Effector memory CD4-positive, alpha-beta T cell (primary cell): ENCODE data around the gene ARHGAP25.
"Not testable (repeated sequence)": the region's sequence is repeated elsewhere in the genome, so short reads cannot be mapped to it uniquely, and the experiment has no call there.

ENCODE experiments used
- DNase-seq, 3 donors: peaks; one replicate each; pipeline ENCODE4 v3.0.0-alpha.2; 2020
- H3K27ac ChIP-seq: 2 replicates; pipeline ENCODE4 v1.7.0; 2013; ENCODE audit warnings: mild to moderate bottlenecking, low read length, moderate library complexity; ENCODE audit not compliant: insufficient read depth, poor library complexity, severe bottlenecking
- H3K27me3 ChIP-seq: replicated peaks from 2 replicates; pipeline ENCODE4 v1.7.0; 2013; ENCODE audit warnings: mild to moderate bottlenecking, low read length; ENCODE audit not compliant: insufficient read depth, control insufficient read depth, poor library complexity, severe bottlenecking
- H3K36me3 ChIP-seq: 2 replicates; pipeline ENCODE4 v1.7.0; 2013; ENCODE audit warnings: mild to moderate bottlenecking, low read length, moderate library complexity; ENCODE audit not compliant: control insufficient read depth, insufficient read depth
- H3K4me1 ChIP-seq: 2 replicates; pipeline ENCODE4 v1.7.0; 2013; ENCODE audit warnings: low read length, mild to moderate bottlenecking; ENCODE audit not compliant: control insufficient read depth, insufficient read depth, poor library complexity, severe bottlenecking
- H3K4me3 ChIP-seq: 2 replicates; pipeline ENCODE4 v1.7.0; 2013; ENCODE audit warnings: low read length, low read depth, mild to moderate bottlenecking; ENCODE audit not compliant: insufficient read depth, poor library complexity, severe bottlenecking
- H3K9me3 ChIP-seq: 2 replicates; pipeline ENCODE4 v1.7.0; 2013; ENCODE audit warnings: mild to moderate bottlenecking, low read length, moderate library complexity; ENCODE audit not compliant: control insufficient read depth

ARHGAP25 gene

GRCh38 chr2:68790600-68790999, 56.0 kb downstream of the ARHGAP25 start:
- no peaks in the 10 kb centered on the region for H3K9me3 ChIP-seq
- H3K36me3 ChIP-seq, result peaks cover 53% of the 10 kb centered on the region
- DNase-seq, result no peak
- no peaks in the 10 kb centered on the region for H3K27me3 ChIP-seq
- no peak overlapping the region for H3K27ac ChIP-seq
- H3K4me1 ChIP-seq, result peaks cover 27% of the 10 kb centered on the region
- H3K4me3 ChIP-seq, result no peak overlapping the region

DNA sequence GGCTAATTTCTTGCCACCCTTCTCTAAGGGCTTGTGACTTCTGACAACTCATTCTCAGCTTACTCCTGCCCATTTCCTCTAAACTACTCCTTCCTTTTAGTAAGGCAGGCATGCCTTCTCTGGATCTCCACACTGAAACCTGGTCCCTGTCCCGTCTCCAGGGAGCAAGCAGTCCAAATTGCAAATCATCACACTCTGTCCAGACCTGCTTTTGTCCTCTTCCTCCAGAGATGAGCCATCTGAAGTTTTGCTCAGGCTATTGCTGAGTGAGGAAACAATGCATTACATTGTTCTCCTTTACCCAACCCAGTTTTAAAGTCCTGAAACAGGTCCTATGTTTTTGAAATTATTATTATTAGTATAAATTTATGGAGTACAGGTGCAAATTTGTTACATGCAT, 57.3 kb downstream of the ARHGAP25 start:
- Histone ChIP-seq H3K9me3 (no peaks in the 10 kb centered on the region), H3K27ac (no peak overlapping the region), H3K27me3 (no peaks in the 10 kb centered on the region), H3K4me3 (no peak overlapping the region), H3K4me1 (peaks cover 38% of the 10 kb centered on the region), H3K36me3 (peaks cover 44% of the 10 kb centered on the region)
- no peak for DNase-seq

GRCh38 chr2:68792751-68793150, 58.1 kb downstream of the ARHGAP25 start:
- H3K4me1 ChIP-seq, result peaks cover 41% of the 10 kb centered on the region

GRCh38 chr2:68796295-68796905, 61.8 kb downstream of the ARHGAP25 start:
- Histone ChIP-seq H3K36me3 (peaks cover 37% of the 10 kb centered on the region), H3K27ac (peak overlapping the region; percentile 25), H3K4me3 (no peak overlapping the region), H3K9me3 (no peaks in the 10 kb centered on the region), H3K4me1 (peaks cover 41% of the 10 kb centered on the region), H3K27me3 (no peaks in the 10 kb centered on the region)
- DNase-seq, result no peak

More at GRCh38 chr2:68792751-68793150, 58.1 kb downstream of the ARHGAP25 start:
- no peaks in the 10 kb centered on the region for H3K9me3 ChIP-seq
- H3K36me3 ChIP-seq, result peaks cover 44% of the 10 kb centered on the region
- no peak for DNase-seq
- H3K4me3 ChIP-seq, result no peak overlapping the region
- H3K27ac ChIP-seq, result no peak overlapping the region
- H3K27me3 ChIP-seq, result no peaks in the 10 kb centered on the region

DNA sequence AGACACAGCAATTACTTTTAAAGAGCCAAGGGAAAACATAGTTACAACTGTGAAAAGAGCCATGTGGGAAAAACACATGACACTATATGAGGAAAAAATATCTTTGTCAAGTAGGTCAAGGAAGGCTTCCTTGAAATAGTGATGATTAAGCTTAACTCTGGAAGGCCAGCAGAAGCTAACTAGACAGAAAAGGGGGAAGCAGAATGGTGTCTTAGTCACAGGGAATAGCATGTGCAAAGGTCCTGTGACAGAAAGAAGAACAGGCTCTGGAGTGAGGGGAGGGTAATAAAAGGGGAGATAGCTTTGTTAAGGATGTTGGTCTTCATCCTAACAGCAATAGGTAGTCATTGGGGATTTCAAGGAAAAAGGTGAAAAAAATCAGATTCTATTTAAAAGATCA, 64.0 kb downstream of the ARHGAP25 start:
- Histone ChIP-seq H3K27ac (no peak overlapping the region), H3K9me3 (no peaks in the 10 kb centered on the region), H3K4me3 (no peak overlapping the region), H3K36me3 (peaks cover 56% of the 10 kb centered on the region), H3K4me1 (peaks cover 37% of the 10 kb centered on the region), H3K27me3 (no peaks in the 10 kb centered on the region)
- DNase-seq, result no peak

GRCh38 chr2:68799140-68800026, 64.8 kb downstream of the ARHGAP25 start:
- Histone ChIP-seq H3K27ac (no peak overlapping the region), H3K4me1 (peaks cover 30% of the 10 kb centered on the region), H3K4me3 (no peak overlapping the region), H3K27me3 (no peaks in the 10 kb centered on the region), H3K36me3 (peaks cover 64% of the 10 kb centered on the region), H3K9me3 (no peaks in the 10 kb centered on the region)
- DNase-seq, result no peak

- no peaks in the 10 kb centered on the region for H3K9me3 ChIP-seq
- no peak overlapping the region for H3K27ac ChIP-seq
- no peaks in the 10 kb centered on the region for H3K27me3 ChIP-seq
- H3K36me3 ChIP-seq, result peaks cover 70% of the 10 kb centered on the region
- no peak overlapping the region for H3K4me3 ChIP-seq
- no peak for DNase-seq
- H3K4me1 ChIP-seq, result peaks cover 24% of the 10 kb centered on the region
These were observed 65.4 kb downstream of the ARHGAP25 start for GRCh38 chr2:68800027-68800401.

- H3K36me3 ChIP-seq, result peaks cover 75% of the 10 kb centered on the region
- DNase-seq, result no peak
- H3K4me1 ChIP-seq, result peaks cover 19% of the 10 kb centered on the region
- no peaks in the 10 kb centered on the region for H3K27me3 ChIP-seq
- H3K9me3 ChIP-seq, result no peaks in the 10 kb centered on the region
- H3K27ac ChIP-seq, result no peak overlapping the region
- no peak overlapping the region for H3K4me3 ChIP-seq
These were observed 65.9 kb downstream of the ARHGAP25 start for GRCh38 chr2:68800517-68800916.

GRCh38 chr2:68802161-68802560, 67.5 kb downstream of the ARHGAP25 start:
- H3K4me3 ChIP-seq, DNase-seq, H3K4me1 ChIP-seq, H3K9me3 ChIP-seq, H3K27me3 ChIP-seq, H3K27ac ChIP-seq: not testable (repeated sequence)
- H3K36me3 ChIP-seq, result peaks cover 84% of the 10 kb centered on the region

- Histone ChIP-seq H3K27me3 (no peaks in the 10 kb centered on the region), H3K4me3 (no peak overlapping the region), H3K36me3 (peaks cover 83% of the 10 kb centered on the region), H3K9me3 (no peaks in the 10 kb centered on the region), H3K4me1 (peaks cover 3% of the 10 kb centered on the region), H3K27ac (no peak overlapping the region)
- no peak for DNase-seq
These were observed 70.4 kb downstream of the ARHGAP25 start for GRCh38 chr2:68805025-68805424.
